SK-N-SH (cell line): Measurements from ENCODE around the gene OGA.

Experiments
- ELF1 ChIP-seq: IDR thresholded peaks from 2 replicates; pipeline ENCODE4 v1.4.0; 2012
- EP300 ChIP-seq, 2 experiments: IDR thresholded peaks; 2 replicates each; pipeline versions ENCODE4 v1.4.0 to v1.6.1; 2012; ENCODE audit warnings: borderline replicate concordance in 1 of 2, low read depth in 1 of 2, low read length in 1 of 2
- EZH2phosphoT487 ChIP-seq: fragments of 200-600 bp; sonication (generic); IDR thresholded peaks from 2 replicates; pipeline ENCODE4 v1.6.1; 2017; ENCODE audit warnings: low read depth, mixed run types, mild to moderate bottlenecking, antibody characterized with exemption, moderate library complexity, borderline replicate concordance
- JUND ChIP-seq: IDR thresholded peaks from 2 replicates; pipeline ENCODE4 v1.4.0; 2012
- POLR2AphosphoS5 ChIP-seq: IDR thresholded peaks from 2 replicates; pipeline ENCODE4 v1.6.1; 2012; ENCODE audit warnings: low read depth, low read length
- RAD21 ChIP-seq: IDR thresholded peaks from 2 replicates; pipeline ENCODE4 v1.6.1; 2012; ENCODE audit warnings: mild to moderate bottlenecking, low read length
- SIN3A ChIP-seq: IDR thresholded peaks from 2 replicates; pipeline ENCODE4 v1.6.1; 2012; ENCODE audit warnings: low read depth, mild to moderate bottlenecking, low read length, moderate library complexity, borderline replicate concordance
- SMC3 ChIP-seq: IDR thresholded peaks from 2 replicates; pipeline ENCODE4 v1.6.1; 2012; ENCODE audit warnings: low read depth, low read length, improper control_type of control experiment
- TF ChIP-seq, protein P1 (sequence below): IDR thresholded peaks from 2 replicates; pipeline ENCODE4 v1.4.0; 2012; ENCODE audit warnings: low read depth, borderline replicate concordance
- TF ChIP-seq, protein P2 (sequence below): fragments of 200-600 bp; sonication (generic); IDR thresholded peaks from 2 replicates; pipeline ENCODE4 v1.6.1; 2017; ENCODE audit warnings: antibody characterized with exemption, mild to moderate bottlenecking, moderate library complexity
- TF ChIP-seq, protein P3 (sequence below): IDR thresholded peaks from 2 replicates; pipeline ENCODE4 v1.6.1; 2012; ENCODE audit warnings: mild to moderate bottlenecking, low read depth, low read length, moderate library complexity
- TF ChIP-seq, protein P4 (sequence below): IDR thresholded peaks from 2 replicates; pipeline ENCODE4; 2012
- TF ChIP-seq, protein P5 (sequence below): IDR thresholded peaks from 2 replicates; pipeline ENCODE4 v1.4.0; 2012; ENCODE audit warnings: low read depth

GRCh38 chr10:101814466-101815071, 3.7 kb downstream of the OGA start:
- TF ChIP-seq ELF1, result no peak
- no peak for TF ChIP-seq SIN3A
- TF ChIP-seq, protein P1, sequence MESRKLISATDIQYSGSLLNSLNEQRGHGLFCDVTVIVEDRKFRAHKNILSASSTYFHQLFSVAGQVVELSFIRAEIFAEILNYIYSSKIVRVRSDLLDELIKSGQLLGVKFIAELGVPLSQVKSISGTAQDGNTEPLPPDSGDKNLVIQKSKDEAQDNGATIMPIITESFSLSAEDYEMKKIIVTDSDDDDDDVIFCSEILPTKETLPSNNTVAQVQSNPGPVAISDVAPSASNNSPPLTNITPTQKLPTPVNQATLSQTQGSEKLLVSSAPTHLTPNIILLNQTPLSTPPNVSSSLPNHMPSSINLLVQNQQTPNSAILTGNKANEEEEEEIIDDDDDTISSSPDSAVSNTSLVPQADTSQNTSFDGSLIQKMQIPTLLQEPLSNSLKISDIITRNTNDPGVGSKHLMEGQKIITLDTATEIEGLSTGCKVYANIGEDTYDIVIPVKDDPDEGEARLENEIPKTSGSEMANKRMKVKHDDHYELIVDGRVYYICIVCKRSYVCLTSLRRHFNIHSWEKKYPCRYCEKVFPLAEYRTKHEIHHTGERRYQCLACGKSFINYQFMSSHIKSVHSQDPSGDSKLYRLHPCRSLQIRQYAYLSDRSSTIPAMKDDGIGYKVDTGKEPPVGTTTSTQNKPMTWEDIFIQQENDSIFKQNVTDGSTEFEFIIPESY, result no peak
- TF ChIP-seq EP300 (IDR thresholded peaks at IDR 0.05; ENCODE audit: borderline replicate concordance in 1 of 2, low read depth in 1 of 2, low read length in 1 of 2), result no peak
- no peak for TF ChIP-seq RAD21
- TF ChIP-seq POLR2AphosphoS5, result no peak
- TF ChIP-seq, protein P2, sequence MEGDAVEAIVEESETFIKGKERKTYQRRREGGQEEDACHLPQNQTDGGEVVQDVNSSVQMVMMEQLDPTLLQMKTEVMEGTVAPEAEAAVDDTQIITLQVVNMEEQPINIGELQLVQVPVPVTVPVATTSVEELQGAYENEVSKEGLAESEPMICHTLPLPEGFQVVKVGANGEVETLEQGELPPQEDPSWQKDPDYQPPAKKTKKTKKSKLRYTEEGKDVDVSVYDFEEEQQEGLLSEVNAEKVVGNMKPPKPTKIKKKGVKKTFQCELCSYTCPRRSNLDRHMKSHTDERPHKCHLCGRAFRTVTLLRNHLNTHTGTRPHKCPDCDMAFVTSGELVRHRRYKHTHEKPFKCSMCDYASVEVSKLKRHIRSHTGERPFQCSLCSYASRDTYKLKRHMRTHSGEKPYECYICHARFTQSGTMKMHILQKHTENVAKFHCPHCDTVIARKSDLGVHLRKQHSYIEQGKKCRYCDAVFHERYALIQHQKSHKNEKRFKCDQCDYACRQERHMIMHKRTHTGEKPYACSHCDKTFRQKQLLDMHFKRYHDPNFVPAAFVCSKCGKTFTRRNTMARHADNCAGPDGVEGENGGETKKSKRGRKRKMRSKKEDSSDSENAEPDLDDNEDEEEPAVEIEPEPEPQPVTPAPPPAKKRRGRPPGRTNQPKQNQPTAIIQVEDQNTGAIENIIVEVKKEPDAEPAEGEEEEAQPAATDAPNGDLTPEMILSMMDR, result no peak
- TF ChIP-seq JUND, result no peak
- TF ChIP-seq, protein P3, sequence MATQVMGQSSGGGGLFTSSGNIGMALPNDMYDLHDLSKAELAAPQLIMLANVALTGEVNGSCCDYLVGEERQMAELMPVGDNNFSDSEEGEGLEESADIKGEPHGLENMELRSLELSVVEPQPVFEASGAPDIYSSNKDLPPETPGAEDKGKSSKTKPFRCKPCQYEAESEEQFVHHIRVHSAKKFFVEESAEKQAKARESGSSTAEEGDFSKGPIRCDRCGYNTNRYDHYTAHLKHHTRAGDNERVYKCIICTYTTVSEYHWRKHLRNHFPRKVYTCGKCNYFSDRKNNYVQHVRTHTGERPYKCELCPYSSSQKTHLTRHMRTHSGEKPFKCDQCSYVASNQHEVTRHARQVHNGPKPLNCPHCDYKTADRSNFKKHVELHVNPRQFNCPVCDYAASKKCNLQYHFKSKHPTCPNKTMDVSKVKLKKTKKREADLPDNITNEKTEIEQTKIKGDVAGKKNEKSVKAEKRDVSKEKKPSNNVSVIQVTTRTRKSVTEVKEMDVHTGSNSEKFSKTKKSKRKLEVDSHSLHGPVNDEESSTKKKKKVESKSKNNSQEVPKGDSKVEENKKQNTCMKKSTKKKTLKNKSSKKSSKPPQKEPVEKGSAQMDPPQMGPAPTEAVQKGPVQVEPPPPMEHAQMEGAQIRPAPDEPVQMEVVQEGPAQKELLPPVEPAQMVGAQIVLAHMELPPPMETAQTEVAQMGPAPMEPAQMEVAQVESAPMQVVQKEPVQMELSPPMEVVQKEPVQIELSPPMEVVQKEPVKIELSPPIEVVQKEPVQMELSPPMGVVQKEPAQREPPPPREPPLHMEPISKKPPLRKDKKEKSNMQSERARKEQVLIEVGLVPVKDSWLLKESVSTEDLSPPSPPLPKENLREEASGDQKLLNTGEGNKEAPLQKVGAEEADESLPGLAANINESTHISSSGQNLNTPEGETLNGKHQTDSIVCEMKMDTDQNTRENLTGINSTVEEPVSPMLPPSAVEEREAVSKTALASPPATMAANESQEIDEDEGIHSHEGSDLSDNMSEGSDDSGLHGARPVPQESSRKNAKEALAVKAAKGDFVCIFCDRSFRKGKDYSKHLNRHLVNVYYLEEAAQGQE, result no peak
- no peak for TF ChIP-seq SMC3
- TF ChIP-seq, protein P4, sequence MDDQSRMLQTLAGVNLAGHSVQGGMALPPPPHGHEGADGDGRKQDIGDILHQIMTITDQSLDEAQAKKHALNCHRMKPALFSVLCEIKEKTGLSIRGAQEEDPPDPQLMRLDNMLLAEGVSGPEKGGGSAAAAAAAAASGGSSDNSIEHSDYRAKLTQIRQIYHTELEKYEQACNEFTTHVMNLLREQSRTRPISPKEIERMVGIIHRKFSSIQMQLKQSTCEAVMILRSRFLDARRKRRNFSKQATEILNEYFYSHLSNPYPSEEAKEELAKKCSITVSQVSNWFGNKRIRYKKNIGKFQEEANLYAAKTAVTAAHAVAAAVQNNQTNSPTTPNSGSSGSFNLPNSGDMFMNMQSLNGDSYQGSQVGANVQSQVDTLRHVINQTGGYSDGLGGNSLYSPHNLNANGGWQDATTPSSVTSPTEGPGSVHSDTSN, result no peak
- TF ChIP-seq, protein P5, sequence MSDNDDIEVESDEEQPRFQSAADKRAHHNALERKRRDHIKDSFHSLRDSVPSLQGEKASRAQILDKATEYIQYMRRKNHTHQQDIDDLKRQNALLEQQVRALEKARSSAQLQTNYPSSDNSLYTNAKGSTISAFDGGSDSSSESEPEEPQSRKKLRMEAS, result no peak
- no peak for TF ChIP-seq EZH2phosphoT487
